Myocyte (in vitro differentiated cells): Measurements from ENCODE around the gene AKT3. TPM values are rescaled to one million over a fixed set of nuclear protein-coding genes. Genes with fewer than 3 reads are reported as not detected.
A peak's percentile ranks its signal among the peaks of the same experiment; 100 is the strongest.

Experiments
- DNase-seq: peaks from one replicate; pipeline ENCODE4 v3.0.0-alpha.2; 2012; ENCODE audit warnings: low read depth
- total RNA-seq: library from RNA; depleted of rRNA; stranded (reverse); fragments of >200 nt; gene quantifications from 2 replicates; pipeline ENCODE4 v1.2.3, GENCODE V29; 2014

Gene AKT3
- total RNA-seq, 1 donor from 2014 or later, result 9.4 TPM

DNA sequence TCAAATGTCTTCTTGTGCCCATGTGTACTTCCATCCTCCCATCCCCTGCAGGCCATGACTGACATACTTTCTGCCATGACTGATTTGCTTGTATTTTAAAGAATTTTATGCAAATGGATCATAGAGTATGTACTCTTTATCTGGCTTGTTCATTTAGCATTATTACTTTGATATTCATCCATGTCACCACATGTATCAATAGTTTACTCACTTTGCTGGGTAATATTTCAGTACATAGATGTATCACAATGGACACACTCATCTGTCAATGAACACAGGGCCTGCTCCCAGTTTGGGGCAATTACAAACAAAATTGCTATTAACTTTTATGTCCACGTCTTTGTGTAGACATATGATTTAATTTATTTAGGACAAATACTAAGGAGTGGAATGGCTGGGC, 335.1 kb downstream of the AKT3 start:
- DNase-seq, result no peak

DNA sequence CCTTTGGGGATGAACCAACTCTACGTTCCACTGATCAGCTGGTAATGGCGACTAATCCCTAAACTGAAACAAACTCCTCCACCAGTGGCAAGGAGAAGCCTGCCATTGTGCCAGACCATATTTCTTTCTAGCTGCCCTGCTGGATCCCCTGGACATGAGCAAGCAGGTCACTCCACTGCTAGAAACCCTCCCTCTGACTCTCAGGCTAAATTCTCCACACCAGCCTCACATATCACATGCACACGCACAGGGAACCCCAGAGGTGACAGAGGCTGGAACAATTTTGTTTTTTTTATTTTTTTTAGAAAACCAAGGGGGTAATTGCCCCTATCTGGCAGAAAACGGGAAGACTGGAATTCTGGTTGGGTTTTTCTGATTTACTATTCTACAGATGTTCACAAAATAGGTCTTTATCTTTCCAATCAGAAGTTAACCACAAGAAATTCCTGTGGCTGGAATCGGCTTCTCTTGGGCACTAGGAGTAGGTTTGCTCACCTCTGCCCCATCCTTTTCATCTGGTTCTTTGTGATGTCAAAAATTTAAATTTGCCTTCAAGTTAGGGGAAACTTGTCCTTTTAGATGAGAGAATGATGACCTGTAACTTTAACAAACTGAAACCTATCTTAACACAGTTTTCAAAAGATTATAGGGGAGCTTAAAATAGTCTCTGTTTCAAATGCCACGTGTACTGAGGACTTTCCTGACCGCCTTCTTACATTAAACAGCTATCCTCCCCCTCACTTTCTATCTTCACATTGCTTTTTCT, 336.1 kb downstream of the AKT3 start:
- DNase-seq, result peak; percentile 28

DNA sequence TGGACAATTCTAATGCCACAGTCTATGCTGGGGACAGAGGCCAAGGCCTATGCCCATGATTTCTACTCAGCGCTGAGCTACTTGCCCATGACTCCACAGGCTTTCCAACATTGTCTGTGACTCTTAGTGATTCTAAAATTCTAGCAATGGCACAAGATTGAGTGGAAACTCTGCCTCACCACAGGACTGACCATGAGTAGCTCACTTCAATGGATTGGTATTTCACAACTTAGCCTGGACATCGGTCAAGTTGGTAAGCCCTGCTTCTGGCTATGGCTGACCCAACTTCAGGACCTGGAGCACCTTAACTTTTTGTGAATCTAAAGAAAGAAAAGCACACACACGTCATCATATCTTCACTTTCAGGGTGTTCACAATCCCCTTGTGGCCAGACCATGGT, 339.1 kb downstream of the AKT3 start:
- DNase-seq, result no peak

DNA sequence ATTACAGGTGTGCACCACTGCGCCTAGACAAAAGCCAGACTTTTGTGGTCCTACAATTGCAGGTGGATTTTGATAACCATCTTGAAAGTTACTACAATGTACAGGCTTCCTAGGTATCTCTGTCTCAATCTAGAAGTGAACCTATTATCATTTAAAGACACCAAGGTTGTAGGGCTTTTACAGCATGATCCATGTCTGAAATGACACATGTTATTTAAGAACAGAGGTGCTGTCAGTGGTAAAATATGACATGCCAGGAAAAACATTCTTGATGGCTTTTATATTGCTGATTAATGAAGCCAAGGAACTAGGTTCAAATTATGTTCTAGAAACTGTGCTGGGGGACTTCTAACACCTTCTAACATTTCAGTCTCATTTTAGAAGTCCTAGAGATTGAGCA, 341.1 kb downstream of the AKT3 start:
- no peak for DNase-seq

DNA sequence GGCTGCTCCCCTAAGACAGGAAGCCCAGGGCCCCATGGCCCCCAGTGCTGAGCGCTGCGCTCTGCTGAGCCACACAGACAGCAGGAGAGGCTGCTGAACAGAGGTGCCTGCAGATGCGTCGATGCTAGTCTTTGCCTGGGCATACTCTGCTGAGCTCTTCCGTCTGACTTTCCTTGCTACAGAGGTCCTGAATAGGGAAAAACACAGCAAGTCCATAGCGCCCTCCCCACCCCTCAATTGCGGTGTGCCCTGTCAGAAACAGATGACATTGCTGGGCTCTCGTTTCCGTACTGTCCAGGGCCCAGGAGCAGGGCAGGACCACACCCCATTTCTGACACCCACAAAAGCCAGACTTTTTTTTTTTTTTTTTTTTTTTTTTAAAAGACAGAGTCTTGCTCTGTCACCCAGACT, 341.7 kb downstream of the AKT3 start:
- no peak for DNase-seq

DNA sequence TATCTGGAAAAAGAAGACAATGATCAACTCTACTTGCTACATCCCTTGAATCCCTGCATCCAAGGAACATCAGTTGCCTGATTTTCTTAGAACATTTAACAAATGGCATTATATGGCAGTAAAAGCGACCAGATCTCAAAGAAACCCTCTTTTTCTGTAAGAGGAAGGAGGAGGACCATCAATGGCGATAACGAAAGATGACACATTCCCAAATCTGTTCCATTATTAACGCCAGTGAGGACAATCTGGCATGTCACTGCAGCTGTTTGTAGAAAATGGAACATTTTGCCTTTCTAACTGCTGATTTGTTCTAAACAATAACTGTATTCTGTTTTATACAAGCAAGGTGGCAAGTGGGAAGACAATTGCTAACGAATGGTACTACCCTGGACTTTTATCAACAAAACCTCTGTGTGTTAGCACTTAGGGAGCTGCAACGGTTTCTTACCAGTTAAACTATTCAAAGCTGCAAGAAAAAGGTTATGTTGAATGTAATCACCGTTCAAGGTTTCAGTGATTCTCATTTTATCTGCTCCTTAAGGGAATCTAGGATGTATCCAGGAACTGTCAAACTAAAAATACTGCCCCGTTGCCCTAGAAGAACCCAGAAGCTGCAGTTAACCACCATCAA, 342.3 kb downstream of the AKT3 start:
- DNase-seq, result no peak

DNA sequence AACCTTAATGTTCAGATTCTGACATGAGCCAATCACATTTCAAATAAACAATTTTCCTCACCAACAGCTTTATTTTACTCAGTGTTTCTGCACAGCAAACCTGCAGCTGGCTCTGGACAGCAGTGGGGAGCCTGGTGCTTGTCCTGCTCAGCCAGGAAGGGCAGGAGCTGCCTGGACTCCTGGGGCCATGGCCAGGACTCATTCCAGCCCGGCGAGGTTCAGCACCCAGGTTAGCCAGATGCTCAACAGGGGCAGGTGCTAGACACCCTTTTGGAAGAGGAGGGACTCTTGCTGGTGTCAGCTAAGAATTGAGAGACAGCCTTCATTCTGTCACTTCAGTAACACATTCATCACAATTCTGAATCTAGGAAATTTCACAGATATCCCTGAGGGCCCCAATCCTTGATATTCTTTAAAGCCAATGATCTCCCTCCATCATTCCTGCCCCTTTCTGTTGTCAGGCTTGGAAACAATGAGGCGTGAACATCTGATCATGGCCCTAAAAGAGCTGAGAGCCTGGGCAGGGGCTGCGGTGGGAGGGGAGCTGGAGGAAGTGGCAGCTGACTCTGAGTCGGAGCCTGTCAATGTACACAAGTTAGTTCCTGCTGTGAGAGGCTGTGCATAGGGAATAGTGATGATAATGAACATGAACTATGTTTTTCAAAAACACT, 342.9 kb downstream of the AKT3 start:
- DNase-seq, result no peak

DNA sequence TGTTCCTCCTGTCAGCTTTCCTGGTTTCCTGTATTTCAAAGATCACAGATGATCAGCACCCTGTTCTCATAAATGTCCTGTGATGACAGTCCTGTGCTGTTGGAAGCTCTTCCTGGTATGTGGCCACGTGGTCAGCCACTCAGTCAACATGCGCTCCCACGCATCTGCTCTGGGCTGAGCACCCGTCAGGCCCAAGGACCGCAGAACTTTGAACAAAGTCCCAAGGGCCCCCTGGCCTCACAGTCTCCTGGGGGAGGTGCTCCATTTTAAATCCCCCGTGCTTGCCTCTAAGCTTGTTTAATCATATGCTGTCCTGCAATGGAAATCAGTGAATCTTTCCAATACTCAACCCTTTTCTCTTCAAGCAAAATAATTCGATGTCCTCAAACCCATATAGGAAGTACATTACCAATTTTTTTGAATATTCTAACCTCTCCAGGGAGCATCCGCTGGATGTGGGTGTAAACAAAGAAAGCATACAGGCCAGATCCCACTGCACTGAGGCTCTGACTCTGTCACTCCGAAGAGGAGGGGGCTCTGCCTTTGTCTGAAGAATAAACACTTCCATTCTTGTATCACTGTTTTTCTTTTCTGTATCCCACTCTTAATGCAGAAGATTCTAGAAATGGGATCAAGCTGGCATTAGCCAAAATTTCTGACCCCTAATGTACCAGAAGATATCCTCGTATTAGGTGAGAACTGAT, 343.9 kb downstream of the AKT3 start:
- no peak for DNase-seq

DNA sequence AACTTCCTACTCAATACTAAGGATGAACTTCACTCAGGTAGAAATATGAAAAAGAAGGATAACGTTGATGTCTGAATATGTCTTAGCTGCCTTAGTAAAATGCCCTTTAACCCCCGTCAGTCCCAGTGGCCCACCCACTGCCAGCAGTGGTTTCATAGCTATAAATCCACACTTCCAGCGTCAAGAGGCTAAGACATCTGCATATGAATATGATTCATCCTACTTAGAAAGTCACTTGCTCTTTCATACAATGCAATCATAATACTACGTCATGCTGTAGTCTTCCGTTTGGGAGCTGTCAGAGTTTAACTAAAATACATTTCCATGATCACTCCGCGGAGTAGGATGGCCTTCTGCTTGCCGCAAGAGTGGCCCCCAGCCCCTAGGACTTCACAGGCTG, 346.9 kb downstream of the AKT3 start:
- DNase-seq, result no peak

DNA sequence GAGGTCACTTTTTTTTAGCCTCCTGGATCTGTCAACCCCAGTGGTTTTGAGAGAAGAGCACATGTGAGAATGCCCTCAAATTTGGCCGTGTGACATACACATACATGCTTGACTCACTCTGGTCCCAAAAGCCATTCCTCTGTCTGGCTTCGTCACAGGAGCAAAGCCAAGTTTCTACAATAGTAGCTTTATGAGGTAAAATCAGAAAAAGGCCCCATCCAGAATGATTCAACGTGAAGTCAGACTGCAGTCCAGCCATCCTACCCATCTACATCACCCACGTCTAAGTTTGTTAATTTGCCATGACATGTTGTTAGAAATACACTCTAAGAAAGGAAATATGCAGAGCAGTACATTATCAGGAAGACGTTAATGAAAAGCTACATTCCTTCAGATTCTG, 349.0 kb downstream of the AKT3 start:
- DNase-seq, result peak; percentile 41

DNA sequence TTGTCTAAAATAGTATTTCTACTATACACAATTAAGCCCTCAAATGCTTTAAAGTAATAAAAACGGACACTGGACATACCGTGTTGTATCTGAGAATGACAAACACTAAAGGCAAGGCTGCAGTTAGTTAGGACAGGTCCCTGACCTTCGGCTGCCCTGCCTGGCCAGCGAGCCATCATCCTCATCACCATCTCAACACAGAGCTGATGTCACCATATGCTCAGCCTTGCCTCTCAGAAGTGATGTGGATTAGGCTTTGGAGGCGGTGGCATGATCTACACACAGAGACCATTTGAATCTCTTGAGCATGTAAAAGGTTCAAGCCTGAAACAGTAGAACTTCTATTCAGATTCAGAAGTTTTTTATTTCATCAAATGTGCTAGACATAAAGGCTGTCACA, 349.5 kb downstream of the AKT3 start:
- DNase-seq, result no peak

DNA sequence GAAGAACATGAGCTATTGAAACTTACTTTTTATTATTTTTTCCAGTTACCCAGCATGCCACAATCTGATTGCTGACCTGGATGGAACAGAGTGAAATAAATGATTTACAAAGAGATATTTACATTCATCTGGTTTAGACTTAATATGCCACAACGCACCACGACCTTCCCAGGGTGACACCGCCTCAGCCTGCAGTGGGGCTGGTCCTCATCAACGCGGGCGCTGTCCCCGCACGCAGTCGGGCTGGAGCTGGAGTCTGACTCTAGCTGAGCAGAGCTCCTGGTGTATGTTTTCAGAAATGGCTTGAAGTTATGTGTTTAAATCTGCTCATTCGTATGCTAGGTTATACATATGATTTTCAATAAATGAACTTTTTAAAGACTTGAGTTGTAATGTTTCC, 350.3 kb downstream of the AKT3 start:
- no peak for DNase-seq

DNA sequence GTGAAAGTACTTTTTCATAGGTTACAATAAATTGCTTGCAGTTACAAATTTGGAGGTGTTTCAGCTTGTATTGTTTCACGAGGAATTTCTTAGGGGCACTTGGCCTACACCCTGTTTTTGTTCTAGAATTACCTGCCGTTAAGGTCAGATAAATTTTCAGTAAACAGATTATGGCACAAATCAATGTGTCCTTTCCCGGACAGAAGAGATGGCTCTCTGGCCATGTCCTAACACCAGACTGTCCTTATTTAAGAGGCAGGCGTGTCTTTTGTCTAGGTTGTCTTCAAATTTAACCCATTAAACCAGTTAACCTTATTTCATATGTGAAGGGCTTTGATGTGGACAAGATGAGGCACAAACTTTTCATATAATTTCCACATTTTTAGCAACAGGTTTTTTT, 350.8 kb downstream of the AKT3 start:
- no peak for DNase-seq

DNA sequence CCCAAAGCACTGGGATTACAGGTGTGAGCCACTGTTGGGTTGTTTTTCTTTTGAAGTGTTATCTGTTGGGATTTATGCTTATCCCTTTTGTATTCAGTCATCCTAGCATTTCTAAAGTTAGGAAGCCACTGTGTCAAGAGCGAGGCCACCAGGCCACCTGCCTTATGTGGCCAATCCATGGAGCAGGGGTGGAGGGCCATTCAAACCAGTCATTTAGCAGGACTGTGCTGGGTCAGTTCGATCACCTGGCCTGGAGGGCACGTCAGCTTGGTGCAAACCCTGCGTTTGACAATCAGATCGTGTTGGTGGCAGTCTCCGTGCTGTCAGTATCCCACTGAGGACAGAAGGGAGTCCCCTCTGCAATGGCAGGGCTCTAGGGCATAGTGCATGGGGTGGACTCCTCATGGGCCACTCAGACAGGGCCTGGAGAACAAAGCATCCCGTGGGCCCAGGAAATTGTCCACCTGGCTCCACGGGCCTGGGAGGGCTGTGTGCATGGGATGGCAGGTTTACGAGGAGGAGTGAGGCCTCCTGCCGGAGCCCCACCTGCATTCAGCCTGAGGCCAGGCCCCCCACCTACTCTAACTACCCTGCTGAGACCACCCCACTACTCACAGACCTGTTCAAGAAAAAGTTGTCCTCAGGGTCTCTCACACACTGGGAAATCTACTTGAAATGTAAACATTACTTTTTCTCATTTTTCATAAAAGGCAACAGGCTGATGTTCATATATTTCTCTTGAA, 351.9 kb downstream of the AKT3 start:
- no peak for DNase-seq

DNA sequence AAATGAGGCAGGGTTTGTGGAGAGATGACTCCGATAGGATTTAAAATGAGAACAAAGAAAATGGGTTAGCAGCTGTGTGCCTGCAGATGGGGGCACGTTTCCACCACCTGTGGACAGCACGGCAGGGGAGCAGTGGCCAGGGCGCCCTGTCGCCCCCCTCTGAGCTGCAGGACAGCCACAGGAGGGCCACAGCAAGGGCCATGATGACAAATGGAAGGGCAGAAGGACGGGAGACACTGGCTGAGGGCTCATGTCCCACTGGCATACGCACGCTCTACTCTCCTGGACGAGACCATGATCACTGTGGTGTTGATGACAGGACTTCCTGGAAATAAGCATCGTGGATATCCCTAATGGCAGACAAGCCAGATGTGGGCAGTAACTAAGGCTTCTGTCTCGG, 353.2 kb downstream of the AKT3 start:
- DNase-seq, result no peak

DNA sequence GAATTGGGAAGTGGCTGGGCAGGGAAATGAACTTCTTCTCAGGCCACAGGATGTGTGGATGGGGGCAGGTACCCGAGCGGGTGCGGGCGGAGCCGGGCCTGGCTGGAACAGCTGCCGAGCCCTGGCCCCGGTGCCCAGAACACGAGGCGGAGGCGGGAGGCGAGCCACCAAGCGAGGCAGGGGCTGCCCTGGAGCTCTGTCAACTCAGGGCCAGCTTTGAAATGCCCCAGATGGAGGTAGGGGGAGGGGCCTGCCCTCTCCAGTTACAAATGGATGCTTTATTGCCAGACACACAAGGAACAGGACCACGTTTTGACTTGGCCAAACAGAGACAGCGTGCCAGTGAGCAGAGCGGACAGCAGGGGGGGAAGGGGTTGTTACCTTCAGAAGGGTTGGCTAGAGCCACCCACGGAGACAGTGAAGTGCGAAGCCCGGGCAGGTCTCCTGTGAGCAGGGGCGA, 353.8 kb downstream of the AKT3 start:
- DNase-seq, result no peak

DNA sequence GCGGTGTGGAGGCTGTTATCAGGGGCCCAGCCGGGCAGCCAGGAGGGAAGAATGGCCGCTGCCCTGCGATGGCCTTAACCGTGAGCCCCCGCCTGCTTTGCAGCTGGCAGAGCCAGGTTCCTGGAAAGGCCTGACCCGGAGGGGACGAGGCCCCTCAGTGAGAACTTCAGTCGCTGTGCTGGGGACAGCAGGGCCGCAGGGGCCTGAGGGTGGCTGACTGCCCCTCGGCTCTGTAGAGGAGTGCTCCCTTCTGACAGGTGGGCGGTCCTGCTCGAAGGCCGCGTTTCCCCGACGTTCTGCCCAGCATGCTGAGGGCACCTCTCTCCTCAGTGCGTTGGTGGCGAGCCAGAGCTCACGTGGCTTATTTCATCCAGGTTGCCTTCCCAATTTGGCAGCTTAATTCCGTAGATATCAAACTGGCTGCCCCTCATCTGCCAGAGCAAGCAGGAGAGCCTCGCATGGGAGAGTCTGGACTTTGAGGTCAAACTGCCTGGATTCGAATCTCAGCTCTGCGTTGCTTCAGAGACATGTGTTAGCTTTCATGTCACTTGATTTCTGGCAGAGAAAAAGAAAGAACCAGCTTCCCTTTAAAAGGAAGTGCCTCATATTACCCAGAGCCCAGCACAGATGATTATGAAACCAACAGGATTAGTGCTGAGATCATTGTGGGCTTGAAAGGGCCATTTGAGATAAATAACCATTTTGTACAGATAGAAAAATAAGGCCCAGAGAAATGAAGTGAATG, 354.4 kb downstream of the AKT3 start:
- peak; percentile 63 for DNase-seq

DNA sequence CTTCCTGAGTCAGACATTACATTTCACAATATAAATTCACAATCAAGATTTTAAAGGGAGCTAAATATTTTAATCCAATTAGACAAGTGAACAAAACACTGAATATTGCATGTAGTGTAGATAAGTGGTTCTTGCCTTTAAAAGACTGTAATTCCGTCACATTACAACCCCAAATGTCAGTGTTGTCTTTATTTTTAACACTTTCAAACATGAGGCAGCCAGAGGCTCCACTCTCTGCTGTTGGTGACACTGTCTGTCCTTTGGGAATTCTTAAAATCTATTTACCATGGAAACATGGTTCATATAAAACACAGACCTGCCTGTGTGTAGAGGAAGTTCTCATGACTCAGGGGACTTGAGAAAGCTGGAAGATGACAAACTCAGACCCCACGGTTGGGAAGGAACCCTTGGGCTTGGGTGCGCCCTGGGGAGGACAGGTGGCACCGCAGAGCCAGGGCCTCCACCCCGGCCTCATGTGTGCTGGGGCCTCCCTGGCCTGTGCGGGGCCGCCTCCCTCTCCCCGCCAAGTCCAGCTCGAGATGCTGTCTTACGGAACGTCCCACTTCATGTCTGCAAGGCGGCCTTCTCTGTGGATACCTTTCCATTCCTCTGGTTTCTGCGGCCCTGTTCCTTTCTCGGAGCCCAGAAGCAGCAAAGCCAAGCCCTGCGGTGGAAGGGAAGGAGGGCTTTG, 355.2 kb downstream of the AKT3 start:
- no peak for DNase-seq

DNA sequence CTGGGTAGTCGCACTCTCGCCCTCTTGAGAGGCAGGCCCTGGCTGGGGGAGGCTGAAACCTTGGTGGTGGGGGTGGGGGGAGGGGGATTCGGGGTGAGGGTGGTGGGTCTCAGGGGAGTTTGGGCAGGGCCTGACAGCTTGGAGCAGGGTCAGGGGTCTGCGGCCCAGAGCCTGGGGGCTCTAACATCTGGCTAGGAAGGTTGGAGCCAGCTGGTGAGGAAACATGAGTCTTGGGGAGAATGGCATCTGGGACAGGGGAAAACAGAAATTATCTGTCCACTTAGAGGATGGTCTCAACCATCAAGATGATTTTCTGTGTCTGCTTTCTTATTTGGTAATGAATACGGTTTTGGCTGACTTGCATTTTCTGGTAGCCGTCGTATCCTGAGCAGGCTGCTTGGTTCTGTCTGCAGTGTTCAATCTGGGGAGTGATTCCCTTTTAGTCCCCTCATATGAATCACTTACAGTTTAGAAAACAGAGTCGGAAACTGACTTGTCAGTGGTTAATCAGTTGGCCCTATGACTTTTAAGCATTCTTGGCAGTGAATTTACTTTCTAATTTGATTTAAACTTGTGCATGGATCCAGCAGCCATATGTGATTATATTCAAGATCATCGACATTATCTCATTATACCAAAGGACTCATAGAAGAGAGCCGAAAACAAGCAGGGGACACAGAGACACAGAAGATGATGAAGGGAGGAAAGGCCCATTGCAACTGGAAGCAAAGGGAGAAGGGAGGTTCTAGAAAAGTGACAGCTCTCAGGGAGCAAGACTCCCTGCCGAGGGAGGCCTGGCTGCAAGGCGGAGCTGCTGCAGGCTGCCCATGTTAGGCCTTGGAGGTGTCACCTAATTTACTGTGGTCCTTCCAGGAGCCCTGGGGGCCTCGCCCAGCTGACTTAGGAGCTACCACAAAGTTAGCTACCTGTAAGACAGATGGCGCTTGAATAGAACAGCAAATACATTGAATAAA, 356.6 kb downstream of the AKT3 start:
- DNase-seq, result no peak
